Mesendoderm (in vitro differentiated cells): ENCODE measurements around the gene NANOS1.
A peak's percentile ranks its signal among the peaks of the same experiment; 100 is the strongest.
"Not testable (repeated sequence)": the region's sequence is repeated elsewhere in the genome, so short reads cannot be mapped to it uniquely, and the experiment has no call there.

ENCODE experiments used
- DNase-seq: peaks from one replicate; pipeline ENCODE4 v3.0.0; 2013
- H2AK5ac ChIP-seq: 2 replicates; pipeline ENCODE4 v1.6.1; 2013; ENCODE audit warnings: low read length, inconsistent platforms
- H2BK120ac ChIP-seq: 2 replicates; pipeline ENCODE4 v1.6.1; 2013; ENCODE audit warnings: low read depth, mild to moderate bottlenecking, low read length, moderate library complexity, mixed read lengths
- H2BK15ac ChIP-seq: replicated peaks from 2 replicates; pipeline ENCODE4 v1.6.1; 2013; ENCODE audit warnings: low read depth, mild to moderate bottlenecking, moderate library complexity
- H2BK5ac ChIP-seq: 2 replicates; pipeline ENCODE4 v1.6.1; 2013; ENCODE audit warnings: low read length, inconsistent platforms
- H3K18ac ChIP-seq: 2 replicates; pipeline ENCODE4 v1.6.1; 2013; ENCODE audit warnings: mild to moderate bottlenecking, low read length, mixed read lengths
- H3K23ac ChIP-seq: one replicate; pipeline ENCODE4 v1.6.1; 2013; ENCODE audit warnings: low read length
- H3K27ac ChIP-seq: 2 replicates; pipeline ENCODE4 v1.5.1; 2013; ENCODE audit warnings: low read depth, mild to moderate bottlenecking, inconsistent platforms, low read length, moderate library complexity
- H3K27me3 ChIP-seq: 2 replicates; pipeline ENCODE4 v1.6.1; 2013; ENCODE audit warnings: low read length, control low read depth, mild to moderate bottlenecking, inconsistent platforms; ENCODE audit not compliant: insufficient read depth, poor library complexity
- H3K36me3 ChIP-seq: 2 replicates; pipeline ENCODE4 v1.6.1; 2013; ENCODE audit warnings: low read length, inconsistent platforms; ENCODE audit not compliant: control insufficient read depth, insufficient read depth
- H3K4ac ChIP-seq: one replicate; pipeline ENCODE4 v1.6.1; 2013; ENCODE audit warnings: low read depth, mild to moderate bottlenecking, low read length, moderate library complexity
- H3K4me1 ChIP-seq: 2 replicates; pipeline ENCODE4 v1.6.1; 2013; ENCODE audit warnings: low read depth, low read length, inconsistent platforms; ENCODE audit not compliant: control insufficient read depth
- H3K4me2 ChIP-seq: 2 replicates; pipeline ENCODE4 v1.6.1; 2013; ENCODE audit warnings: low read length
- H3K4me3 ChIP-seq: 2 replicates; pipeline ENCODE4 v1.5.1; 2013; ENCODE audit warnings: mild to moderate bottlenecking, low read length
- H3K56ac ChIP-seq: one replicate; pipeline ENCODE4 v1.6.1; 2013; ENCODE audit warnings: low read length
- H3K79me1 ChIP-seq: 2 replicates; pipeline ENCODE4 v1.6.1; 2013; ENCODE audit warnings: low read length, inconsistent platforms
- H3K79me2 ChIP-seq: 2 replicates; pipeline ENCODE4 v1.6.1; 2013; ENCODE audit warnings: mild to moderate bottlenecking, low read length; ENCODE audit not compliant: control insufficient read depth, insufficient read depth
- H3K9ac ChIP-seq: 2 replicates; pipeline ENCODE4 v1.6.1; 2013; ENCODE audit warnings: low read length, inconsistent platforms
- H4K5ac ChIP-seq: one replicate; pipeline ENCODE4 v1.6.1; 2013; ENCODE audit warnings: low read length
- H4K8ac ChIP-seq: one replicate; pipeline ENCODE4 v1.6.1; 2013; ENCODE audit warnings: low read depth, mild to moderate bottlenecking, control low read depth, low read length, moderate library complexity
- WGBS: extraction: QIAGEN DNeasy Blood & Tissue Kit; methylation state at CpG from one replicate; pipeline ENCODE4 v1.1.7; 2013; ENCODE audit warnings: low lambda C conversion rate, missing lambda C conversion rate; ENCODE audit not compliant: insufficient coverage; ENCODE audit errors: extremely low coverage; 5-methylcytosine and 5-hydroxymethylcytosine counted together

Gene NANOS1

DNA sequence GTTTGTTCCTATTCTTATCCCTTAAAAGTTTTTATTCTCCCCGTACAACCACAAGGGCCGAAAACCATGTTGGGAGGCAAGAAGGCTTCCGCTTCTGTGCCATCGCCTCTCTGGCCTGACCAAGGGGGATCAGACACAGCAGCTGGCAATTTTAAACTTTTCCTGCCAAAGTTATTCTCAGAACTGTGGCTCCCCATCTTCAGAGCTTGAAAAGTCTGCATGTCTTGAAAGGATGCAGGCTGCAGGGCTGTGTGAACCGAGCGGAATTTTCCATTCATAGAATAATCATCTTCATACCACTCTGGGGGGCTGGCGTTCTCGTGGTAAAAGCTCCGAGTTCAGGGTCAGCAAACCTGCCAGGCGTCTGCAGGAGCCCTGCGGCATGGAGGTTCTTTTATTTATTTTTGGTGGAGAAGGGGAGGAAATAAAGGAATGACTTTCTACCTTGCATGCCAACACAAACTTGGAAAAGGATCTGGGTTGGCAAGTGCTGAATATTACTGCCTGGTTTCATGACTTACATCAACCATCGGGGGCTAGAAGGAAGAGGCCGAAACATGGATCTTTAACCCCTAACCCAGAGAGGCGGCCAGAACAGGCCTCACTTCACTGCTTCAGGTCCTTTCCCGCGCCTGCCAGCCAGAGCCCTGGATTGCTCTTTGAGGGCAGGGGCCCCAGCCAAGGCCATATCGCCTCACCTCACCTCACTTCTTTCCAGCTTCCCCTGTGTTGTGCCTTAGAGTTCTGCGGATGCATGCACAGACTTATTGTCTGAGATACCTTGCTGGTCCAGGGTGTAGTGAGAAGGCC is 3.0 kb upstream of the NANOS1 start:
- no peak overlapping the region for H3K27ac ChIP-seq
- no peak overlapping the region for H3K18ac ChIP-seq
- no peaks in the 10 kb centered on the region for H3K79me2 ChIP-seq
- H3K79me1 ChIP-seq = no peaks in the 10 kb centered on the region
- H2AK5ac ChIP-seq = no peak overlapping the region
- H3K4me3 ChIP-seq = no peak overlapping the region
- WGBS = no CpG with 5 or more reads among the region's 18 CpGs
- no peak overlapping the region for H2BK15ac ChIP-seq
- H3K23ac ChIP-seq = no peak overlapping the region
- no peaks in the 10 kb centered on the region for H3K27me3 ChIP-seq
- DNase-seq = no peak
- H2BK5ac ChIP-seq = no peak overlapping the region
- H3K4me2 ChIP-seq = no peak overlapping the region
- no peak overlapping the region for H4K5ac ChIP-seq
- H3K4me1 ChIP-seq = peaks cover 6% of the 10 kb centered on the region
- H3K36me3 ChIP-seq = no peaks in the 10 kb centered on the region
- H4K8ac ChIP-seq = no peak overlapping the region
- H3K9ac ChIP-seq = no peak overlapping the region
- H2BK120ac ChIP-seq = no peak overlapping the region
- no peak overlapping the region for H3K4ac ChIP-seq
- no peak overlapping the region for H3K56ac ChIP-seq

DNA sequence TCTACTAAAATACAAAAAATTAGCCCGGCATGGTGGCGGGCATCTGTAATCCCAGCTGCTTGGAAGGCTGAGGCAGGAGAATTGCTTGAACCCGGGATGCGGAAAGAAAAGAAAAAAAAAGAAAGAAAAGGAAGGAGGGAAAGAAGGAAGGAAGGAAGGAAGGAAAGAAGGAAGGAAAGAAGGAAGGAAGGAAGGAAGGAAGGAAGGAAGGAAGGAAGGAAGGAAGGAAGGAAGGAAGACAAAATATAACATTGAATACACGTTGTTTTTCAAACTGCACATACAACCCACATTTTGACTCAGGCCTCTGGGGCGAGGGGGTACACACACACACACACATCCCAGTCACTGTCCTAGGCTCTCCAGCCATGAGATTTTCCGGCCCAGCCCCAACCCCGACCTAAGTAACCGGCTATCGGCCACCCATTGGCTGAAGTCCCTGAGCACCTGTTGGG is 1.0 kb upstream of the NANOS1 start:
- H3K4me3 ChIP-seq, H2BK15ac ChIP-seq, H3K79me2 ChIP-seq, H3K4ac ChIP-seq, H3K23ac ChIP-seq, H3K79me1 ChIP-seq, H2AK5ac ChIP-seq, H3K56ac ChIP-seq, H3K27ac ChIP-seq, H3K27me3 ChIP-seq, H3K4me1 ChIP-seq, H4K5ac ChIP-seq, H2BK120ac ChIP-seq, H3K4me2 ChIP-seq, H3K9ac ChIP-seq, DNase-seq, H3K18ac ChIP-seq, H4K8ac ChIP-seq, H3K36me3 ChIP-seq, H2BK5ac ChIP-seq: not testable (repeated sequence)
- WGBS = no CpG with 5 or more reads among the region's 10 CpGs

DNA sequence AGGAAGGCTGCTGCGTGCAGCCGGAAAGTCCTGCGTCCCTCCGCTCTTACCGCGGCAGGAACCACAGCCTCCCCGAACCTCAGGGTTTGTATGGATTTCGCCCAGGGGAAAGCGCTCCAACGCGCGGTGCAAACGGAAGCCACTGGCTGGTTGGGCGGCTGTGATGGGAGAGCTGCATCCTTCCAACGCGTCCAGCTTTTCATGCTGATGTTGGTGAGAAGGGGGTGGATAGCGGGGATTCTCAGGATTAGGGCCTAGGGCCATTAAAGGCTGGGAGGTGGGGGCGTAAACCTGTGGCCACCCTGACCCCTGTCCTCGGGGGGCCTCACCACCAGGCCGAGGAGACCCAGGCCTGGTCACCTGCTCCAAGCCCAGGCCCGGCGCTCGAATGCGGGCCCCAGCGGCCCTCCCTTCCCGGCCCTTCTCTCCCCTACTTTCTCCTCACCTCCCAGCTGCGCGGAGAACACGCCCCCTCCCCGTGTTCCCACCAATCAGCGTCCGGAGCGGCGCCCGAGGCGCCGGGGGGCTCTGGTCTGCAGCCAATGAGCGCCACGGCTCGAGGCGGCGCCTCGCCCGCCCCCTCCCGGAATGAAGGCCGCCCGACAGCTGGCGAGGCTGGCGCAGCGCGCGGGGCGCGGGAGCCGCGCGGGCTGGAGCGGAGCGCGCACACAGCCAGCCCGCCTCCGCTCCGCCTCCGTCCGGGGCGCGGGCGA is 458 bp upstream of the NANOS1 start:
- peak overlapping the region; percentile 16 for H3K4me2 ChIP-seq
- H3K4ac ChIP-seq = no peak overlapping the region
- no peak overlapping the region for H4K5ac ChIP-seq
- no CpG with 5 or more reads among the region's 68 CpGs for WGBS
- H2AK5ac ChIP-seq = no peak overlapping the region
- H3K27ac ChIP-seq = no peak overlapping the region
- H3K9ac ChIP-seq = no peak overlapping the region
- no peak overlapping the region for H2BK120ac ChIP-seq
- no peaks in the 10 kb centered on the region for H3K27me3 ChIP-seq
- no peak overlapping the region for H2BK5ac ChIP-seq
- DNase-seq = peak; percentile 96
- H3K18ac ChIP-seq = no peak overlapping the region
- H3K56ac ChIP-seq = no peak overlapping the region
- no peak overlapping the region for H4K8ac ChIP-seq
- no peak overlapping the region for H3K23ac ChIP-seq
- peaks cover 3% of the 10 kb centered on the region for H3K36me3 ChIP-seq
- no peak overlapping the region for H3K4me3 ChIP-seq
- H3K79me1 ChIP-seq = peaks cover 3% of the 10 kb centered on the region
- no peak overlapping the region for H2BK15ac ChIP-seq
- no peaks in the 10 kb centered on the region for H3K4me1 ChIP-seq
- H3K79me2 ChIP-seq = no peaks in the 10 kb centered on the region

DNA sequence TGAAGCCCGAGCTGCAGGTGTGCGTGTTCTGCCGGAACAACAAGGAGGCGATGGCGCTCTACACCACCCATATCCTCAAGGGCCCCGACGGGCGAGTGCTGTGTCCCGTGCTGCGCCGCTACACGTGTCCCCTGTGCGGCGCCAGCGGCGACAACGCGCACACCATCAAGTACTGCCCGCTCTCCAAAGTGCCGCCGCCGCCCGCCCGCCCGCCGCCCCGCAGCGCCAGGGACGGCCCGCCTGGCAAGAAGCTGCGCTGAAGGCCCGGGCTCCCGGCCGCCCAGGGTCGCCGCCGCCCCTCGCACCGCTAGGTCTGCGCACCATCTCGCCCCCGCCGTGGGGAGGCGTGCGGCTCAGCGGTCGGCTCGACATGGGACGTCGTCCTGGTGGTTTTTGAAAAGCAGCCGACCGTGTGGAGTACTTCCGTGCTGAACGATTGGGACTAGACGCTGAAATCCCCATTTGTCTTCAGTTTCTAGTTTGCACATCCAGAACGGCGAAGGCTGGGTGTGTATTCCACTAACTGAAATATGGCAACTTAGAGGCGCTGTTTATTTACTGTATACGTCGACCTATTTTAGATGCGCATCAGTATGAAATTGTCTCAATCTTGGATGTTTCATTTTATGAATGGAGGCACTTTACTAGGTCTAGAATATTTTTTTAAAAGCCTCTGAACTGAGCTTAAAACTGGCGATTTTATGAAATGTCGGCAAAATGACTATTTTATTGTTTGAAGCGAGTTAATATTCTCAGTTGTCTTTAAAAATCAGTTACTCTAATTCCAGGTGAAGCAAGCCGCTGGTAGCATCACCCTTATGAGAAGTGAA is 1.1 kb downstream of the NANOS1 start:
- no peak overlapping the region for H3K4ac ChIP-seq
- no peak overlapping the region for H3K23ac ChIP-seq
- H3K4me1 ChIP-seq = no peaks in the 10 kb centered on the region
- peaks cover 4% of the 10 kb centered on the region for H3K79me1 ChIP-seq
- H3K4me3 ChIP-seq = peak overlapping the region; percentile 5
- WGBS = no CpG with 5 or more reads among the region's 65 CpGs
- H3K36me3 ChIP-seq = peaks cover 5% of the 10 kb centered on the region
- H3K9ac ChIP-seq = peak overlapping the region; percentile 50
- no peak overlapping the region for H4K5ac ChIP-seq
- no peaks in the 10 kb centered on the region for H3K79me2 ChIP-seq
- H3K18ac ChIP-seq = no peak overlapping the region
- peak overlapping the region; percentile 73 for H3K56ac ChIP-seq
- no peak overlapping the region for H2BK15ac ChIP-seq
- H3K4me2 ChIP-seq = peak overlapping the region; percentile 63
- H2BK5ac ChIP-seq = no peak overlapping the region
- no peak overlapping the region for H2AK5ac ChIP-seq
- H3K27ac ChIP-seq = no peak overlapping the region
- H3K27me3 ChIP-seq = no peaks in the 10 kb centered on the region
- peak; percentile 88 for DNase-seq
- H4K8ac ChIP-seq = no peak overlapping the region
- H2BK120ac ChIP-seq = no peak overlapping the region

DNA sequence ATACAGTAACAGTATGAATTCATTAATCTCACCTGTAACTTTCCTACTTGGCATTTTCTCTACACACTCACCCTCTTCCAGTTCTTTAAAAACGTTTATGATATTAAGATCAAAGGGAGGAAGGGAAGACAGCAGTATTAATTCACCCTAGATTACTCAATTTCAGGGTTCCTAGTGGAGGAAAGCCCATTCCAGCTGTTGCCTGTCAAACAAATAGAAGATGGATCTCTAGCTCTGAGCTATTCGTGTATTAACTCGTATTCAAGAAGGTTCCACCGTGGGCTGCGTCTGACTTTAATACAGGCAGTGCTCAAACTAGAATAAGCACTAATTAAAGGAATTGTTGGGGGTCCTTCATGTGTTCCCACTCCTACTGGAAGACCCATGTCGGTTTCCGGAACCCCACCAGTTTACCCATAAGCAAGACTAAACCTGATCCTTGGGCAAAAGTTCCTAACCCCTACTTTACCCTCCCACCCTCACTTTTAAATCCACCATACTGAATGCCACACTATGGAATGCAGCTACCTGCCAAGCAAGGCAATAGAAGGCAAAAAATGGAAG is 2.1 kb downstream of the NANOS1 start:
- Histone ChIP-seq H3K36me3 (peaks cover 5% of the 10 kb centered on the region), H2AK5ac (no peak overlapping the region), H3K79me1 (peaks cover 4% of the 10 kb centered on the region), H3K9ac (no peak overlapping the region), H3K23ac (no peak overlapping the region), H3K18ac (no peak overlapping the region), H3K79me2 (no peaks in the 10 kb centered on the region), H4K5ac (no peak overlapping the region), H3K4me1 (no peaks in the 10 kb centered on the region), H3K4ac (no peak overlapping the region), H2BK15ac (no peak overlapping the region), H3K4me2 (no peak overlapping the region), H2BK5ac (no peak overlapping the region), H4K8ac (no peak overlapping the region), H3K4me3 (no peak overlapping the region), H3K27ac (no peak overlapping the region), H3K27me3 (no peaks in the 10 kb centered on the region), H2BK120ac (no peak overlapping the region), H3K56ac (no peak overlapping the region)
- DNase-seq = no peak
- WGBS = no CpG with 5 or more reads among the region's 7 CpGs
